Esophagus squamous epithelium (tissue), 4 donors: ENCODE data around the gene WDR43.

Experiments used
- CTCF ChIP-seq, 6 experiments: fragments of 450-650 bp in 4 of 6; fragments of 200-600 bp in 2 of 6; sonication (generic) in 2 of 6; IDR thresholded peaks; one replicate each; pipeline ENCODE4 v1.5.1; 2016 to 2019; ENCODE audit warnings: antibody characterized with exemption in 6 of 6, mild to moderate bottlenecking in 4 of 6, moderate library complexity in 4 of 6
- POLR2A ChIP-seq, 4 donors: fragments of 450-650 bp; IDR thresholded peaks; one replicate each; pipeline ENCODE4 v1.6.1; 2017; ENCODE audit warnings: antibody characterized with exemption in 4 of 4, mild to moderate bottlenecking in 4 of 4, moderate library complexity in 3 of 4

DNA sequence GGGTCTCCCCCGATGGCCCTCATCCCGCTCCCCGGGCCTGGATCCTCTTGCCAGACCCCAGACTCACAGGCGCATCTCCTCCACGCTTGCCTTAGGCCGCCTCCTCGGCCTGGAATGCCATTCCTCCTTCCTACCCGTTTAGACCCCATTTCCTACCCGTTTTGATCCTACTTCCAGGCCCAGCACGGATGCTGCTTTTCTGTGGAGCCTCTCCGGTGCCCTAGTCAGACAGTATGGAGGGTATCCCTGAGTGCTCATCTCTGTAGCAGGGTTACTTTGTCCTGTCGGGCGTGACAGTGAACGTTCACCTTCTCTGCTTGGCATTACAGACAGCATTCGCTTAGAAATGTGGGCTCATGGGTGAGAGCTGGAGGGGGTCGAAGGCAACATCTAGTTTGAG lies 96.0 kb downstream of the WDR43 start:
- TF ChIP-seq CTCF (IDR thresholded peaks at IDR 0.05) (no peak), POLR2A (IDR thresholded peaks at IDR 0.05) (no peak)
